Measurements from ENCODE around the gene PHACTR3.

Gene PHACTR3

GRCh38 chr20:59656417-59656816 lies 52.1 kb downstream of the PHACTR3 start:
- DNase-seq: no peak

- DNase-seq: no peak
These were observed 53.2 kb downstream of the PHACTR3 start for GRCh38 chr20:59657459-59658046.

DNA sequence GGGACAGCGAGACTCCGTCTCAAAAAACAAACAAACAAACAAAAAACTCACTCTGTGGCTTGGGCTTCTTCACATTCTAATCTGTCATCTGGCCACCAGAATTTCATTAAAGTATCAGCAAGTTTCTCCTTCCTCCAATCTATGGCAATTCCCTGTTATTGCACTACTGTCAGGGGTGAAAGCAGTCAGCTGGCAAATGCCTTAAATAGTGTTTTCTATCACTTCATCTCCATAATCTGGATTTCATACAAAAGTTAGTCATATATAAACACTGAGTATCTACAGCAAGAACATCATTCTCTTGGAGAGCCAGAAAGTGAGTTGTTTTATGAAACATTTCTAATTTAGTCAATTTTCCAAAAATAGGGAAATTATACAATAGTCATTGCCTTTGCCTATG lies 56.1 kb downstream of the PHACTR3 start:
- no peak for DNase-seq

- DNase-seq: no peak
These were observed 56.8 kb downstream of the PHACTR3 start for GRCh38 chr20:59661153-59661552.

GRCh38 chr20:59661621-59662020 lies 57.3 kb downstream of the PHACTR3 start:
- DNase-seq: no peak

DNA sequence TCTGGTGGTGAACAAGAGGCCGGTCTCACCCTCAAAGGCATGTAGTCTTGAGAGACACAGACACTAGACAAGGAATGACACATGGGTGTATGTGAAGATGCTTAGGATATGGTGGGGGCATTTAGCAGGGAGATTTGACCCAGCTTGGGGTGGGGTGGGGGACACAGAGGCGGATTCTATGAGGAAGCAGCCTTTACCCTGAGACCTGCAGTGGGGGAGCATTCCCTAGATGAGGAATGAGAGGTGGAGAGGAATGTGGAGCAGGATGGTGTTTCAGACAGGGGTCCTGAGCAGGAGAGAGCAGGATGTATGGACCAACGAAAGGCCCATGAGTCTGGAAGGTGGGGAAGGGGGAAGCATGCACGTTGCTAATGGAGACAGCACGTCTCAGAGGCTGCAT lies 57.8 kb downstream of the PHACTR3 start:
- no peak for DNase-seq

DNA sequence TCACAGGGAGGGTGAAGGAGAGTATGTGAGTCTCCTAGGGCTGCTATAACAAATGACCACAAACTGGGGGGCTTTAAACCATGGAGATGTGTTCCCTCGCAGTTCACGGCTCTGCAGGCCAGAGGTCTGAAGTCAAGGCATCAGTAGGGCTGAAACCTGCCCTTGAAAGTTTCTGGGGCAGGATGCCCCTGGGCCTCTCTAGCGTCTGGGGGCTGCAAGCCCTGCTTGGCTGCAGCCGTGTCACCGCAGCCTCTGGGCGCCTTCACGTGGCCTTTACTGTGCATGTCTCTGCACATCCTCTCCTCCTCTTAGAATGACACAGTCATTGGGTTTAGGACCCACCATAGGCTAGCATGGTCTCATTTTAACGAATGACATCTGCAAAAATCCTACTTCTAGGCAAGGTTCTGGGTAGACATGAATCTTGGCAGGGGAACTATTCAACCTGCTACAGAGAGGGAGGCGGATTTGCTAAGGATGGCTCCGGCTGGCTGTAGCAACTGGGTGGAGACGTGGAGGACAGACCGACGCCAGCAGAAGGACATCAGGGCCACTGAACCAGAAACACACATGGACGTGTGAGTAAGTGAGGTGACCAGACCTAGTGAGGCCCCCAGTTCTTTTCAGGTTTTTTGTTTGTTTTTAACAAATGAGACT lies 58.6 kb downstream of the PHACTR3 start:
- no peak for DNase-seq

DNA sequence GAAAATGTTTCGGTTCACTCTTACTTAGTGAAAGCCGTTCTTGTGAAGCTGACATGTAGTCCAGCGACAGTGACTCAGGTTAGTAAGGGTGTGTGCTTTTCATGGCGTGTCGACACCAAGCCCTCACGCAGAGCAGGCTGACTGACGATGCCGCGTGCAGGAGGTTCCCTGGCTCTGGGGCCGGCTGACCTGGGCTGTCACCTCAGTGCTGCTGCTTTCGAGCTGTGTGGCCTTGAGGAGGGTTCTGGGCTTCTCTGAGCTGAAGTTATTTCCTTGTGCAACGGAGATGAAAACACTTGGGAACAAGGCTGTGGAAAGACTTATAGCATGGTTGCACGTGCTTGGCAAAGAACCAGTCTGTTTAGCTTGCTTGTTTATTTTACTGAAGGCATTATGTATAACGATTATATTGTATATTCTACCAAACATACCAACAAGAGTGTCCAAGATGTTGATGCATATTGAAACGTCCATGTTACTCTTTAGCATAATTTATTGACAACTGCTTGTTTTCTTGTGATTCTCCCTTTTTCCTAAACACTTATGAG lies 59.2 kb downstream of the PHACTR3 start:
- no peak for DNase-seq

DNA sequence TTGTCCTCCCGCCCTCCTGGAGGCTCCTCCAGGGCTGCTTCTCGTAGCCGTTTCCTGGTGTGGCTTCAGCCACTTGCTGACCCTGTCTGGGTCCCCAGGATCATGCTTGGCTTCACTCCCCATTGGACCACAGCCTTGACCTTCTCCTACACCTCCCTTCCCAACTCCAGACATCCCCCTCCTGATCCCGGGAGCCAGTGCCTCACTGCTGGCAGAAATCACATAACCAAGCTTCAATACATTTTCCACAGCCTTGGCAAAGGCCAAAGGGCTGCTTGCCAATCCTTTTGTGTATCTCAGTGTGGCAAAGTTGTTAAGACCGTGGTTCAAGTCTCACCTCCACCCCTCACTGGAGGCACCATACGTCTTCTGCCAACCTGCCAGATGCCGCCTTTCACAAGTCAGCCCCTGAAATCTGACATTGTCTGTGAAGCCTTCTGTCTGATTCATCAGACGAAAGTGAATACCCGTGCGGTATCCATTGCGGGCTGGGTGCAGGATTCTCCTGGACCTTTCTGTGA lies 60.1 kb downstream of the PHACTR3 start:
- no peak for DNase-seq

DNA sequence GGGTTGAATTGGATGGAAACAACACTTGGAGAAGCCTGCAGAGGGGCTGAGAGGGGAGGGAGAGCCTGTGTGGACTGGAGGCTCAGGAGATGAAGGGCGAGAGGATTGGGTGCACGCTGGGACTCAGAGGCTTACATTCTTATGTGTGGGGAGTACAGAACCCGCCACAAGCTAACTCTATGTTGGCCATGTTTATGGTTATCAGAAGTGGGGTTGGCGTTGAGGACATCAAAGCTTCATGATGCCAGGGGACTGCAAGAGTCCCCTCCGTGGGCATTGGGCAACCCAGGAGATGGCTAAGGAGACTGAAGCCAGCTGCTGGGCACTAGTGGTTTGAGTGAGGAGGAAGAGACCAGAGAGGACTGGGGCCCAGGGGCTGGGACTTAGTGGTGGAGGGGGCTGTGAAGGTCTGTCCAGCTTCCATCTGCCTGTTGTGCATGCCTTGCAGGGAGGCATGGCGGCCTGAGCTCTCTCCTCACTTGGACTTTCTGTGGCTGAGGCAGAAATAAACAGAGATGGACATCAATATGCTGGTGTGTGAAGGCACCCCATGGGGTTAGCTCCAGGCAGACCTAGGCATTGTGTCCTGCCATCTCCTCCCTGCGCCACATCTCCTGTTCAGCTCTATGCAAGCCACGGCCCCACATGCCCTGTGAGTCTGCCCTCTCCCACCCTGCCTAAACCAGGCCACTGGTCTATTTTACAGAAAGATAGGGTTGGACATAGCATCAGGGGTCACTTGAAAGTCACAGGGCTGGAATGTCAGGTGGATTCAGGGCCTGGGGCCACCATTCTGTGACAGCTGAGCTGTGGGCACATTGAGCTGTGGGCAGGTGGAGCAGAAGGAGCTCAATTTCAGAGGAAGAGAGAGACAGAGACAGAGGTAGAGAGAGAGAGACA lies 61.6 kb downstream of the PHACTR3 start:
- DNase-seq: no peak

- no peak for DNase-seq
These were observed 62.2 kb downstream of the PHACTR3 start for GRCh38 chr20:59666586-59666985.

- no peak for DNase-seq
These were observed 62.8 kb downstream of the PHACTR3 start for GRCh38 chr20:59667131-59667530.

DNA sequence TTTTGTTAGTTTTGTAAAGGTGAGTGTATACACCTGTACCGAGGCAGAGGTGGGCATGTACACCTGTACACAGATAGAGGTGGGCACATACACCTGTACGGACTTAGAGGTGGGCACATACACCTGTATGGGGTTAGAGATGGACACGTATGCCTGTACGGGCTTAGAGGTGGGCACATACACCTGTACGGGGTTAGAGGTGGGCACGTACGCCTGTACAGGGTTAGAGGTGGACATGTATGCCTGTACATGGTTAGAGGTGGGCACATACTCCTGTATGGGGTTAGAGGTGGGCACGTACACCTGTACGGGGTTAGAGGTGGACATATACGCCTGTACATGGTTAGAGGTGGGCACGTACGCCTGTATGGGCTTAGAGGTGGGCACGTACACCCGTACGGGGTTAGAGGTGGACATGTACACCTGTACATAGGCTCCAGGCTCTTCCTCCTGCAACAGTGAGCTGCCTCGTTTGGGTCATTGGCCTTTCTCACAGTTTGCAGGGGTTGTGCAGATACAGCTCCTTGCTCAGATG lies 63.7 kb downstream of the PHACTR3 start:
- no peak for DNase-seq

GRCh38 chr20:59668926-59669850 lies 64.8 kb downstream of the PHACTR3 start:
- DNase-seq: no peak

DNA sequence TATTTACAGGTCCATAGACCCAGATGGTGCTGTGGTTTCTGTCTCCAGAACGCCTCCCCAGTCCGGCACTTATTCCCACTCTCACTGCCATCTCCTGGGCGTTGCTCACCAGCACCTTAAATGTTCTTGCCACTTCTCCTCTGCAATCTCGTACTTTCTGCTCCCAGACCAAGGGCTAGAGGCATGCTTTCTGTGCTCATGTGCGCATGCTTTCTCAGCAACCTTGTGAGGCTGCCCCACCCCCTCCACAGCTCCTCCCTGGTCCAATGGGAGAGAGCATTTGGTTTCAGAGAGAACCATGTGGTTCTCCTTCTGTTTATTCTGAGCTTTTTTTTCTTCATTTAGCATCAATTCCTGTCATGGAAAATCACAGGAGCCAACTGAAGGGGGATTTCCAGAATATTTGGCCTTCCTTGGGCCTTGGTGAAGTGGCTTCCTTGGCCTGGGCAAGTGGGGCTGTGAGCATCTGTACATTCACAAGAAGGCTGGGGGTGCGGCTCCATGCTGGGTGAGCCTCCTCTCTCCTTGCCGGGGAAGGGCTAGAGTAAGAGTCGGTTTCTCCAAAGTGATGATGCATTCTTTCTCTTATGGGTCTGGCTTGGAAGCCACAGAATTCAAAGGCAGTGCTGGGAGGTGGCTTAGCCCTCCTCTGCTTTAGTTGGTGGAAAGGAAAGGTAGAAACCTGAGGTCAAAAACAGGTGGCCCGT lies 66.6 kb downstream of the PHACTR3 start:
- no peak for DNase-seq

DNA sequence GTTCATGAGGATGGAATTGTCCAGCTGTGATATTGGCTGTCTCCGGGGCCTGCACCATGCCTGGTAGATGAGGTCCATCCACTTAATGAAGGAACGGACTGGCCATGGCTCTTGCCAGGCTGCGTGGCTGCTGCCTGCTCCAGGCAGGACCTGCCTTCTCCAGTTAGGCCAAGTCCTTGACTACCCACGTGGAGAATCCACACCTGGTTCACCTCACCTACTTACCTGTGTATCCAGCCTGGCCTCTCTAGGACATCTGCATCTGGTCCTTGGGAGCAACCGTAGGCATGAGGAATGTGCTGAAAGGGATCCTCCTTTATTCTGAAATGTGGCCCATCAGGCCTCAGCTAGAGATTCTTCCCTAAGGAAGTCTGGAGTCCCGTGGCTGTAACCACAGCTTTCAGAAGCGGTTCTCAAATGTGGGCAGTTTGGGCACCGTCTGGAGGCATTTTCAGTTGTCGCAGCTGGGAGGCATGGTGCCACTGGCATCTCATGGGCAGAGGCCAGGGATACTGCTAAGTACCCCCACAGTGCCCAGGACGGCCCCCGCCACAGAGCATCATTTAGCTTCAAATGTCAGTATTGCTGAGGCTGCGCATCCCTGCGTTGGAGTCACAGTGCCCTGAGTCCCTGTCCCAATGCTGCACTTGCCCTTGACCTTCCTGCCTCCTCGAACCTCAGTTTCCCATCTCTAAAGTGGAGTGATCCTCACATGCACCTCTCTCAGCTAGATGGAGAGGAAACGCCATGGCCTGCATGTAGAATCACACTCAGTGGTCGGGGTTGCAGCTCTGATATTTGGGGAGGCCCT lies 67.5 kb downstream of the PHACTR3 start:
- no peak for DNase-seq

DNA sequence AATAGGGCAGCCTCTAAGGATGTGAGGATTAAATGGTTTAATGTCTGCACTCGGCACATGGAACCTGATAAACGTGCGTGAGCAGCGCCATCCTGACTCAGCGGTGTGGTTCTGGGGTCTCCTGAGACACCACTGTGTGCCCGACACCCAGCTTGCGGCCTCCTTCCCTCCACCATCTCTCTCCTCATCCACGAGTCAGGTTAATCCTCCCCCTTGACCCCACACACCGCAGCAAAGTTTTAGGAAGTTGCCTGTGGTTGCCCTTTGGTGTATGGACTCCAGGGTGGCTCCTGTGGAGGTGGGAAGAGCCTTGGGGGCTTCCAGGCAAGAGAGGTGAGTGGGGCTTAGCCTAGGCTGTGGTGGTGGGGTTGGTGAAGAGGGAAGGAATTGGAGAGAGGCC lies 68.2 kb downstream of the PHACTR3 start:
- DNase-seq: no peak

DNA sequence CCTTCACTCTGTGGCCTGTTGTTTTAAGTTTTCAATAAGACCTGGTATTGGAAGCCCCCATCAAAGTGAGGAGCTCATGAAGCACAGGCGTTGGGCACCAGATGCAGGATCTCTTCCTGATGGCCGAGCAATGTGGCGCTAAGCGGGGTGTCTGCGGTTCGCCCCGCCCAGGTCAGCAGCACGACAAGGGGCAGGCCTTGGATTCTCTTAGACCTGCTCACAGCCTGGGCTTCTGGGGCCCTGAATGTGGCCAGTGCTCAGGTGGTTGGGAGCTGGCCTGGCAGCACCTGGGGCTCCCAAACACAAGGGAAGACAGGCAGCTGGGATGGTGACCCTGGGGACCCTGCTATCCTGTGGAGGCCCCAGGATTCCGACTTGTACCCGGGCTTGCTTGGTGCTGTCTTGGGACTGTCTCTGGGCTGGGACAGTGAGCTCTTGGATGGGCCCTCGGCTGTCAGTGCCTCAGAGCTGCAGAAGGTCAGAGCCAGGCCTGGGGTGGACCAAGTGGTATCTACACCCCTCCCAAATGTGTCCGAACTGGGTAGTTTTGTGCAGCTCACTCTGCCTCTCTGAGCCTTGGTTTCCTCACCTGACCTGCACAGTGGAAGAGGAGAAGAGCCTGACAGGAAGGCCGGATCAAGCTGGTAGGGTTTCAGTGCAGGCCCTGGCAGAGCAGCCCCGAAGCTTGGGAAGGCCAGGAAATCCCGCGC lies 69.1 kb downstream of the PHACTR3 start:
- no peak for DNase-seq

DNA sequence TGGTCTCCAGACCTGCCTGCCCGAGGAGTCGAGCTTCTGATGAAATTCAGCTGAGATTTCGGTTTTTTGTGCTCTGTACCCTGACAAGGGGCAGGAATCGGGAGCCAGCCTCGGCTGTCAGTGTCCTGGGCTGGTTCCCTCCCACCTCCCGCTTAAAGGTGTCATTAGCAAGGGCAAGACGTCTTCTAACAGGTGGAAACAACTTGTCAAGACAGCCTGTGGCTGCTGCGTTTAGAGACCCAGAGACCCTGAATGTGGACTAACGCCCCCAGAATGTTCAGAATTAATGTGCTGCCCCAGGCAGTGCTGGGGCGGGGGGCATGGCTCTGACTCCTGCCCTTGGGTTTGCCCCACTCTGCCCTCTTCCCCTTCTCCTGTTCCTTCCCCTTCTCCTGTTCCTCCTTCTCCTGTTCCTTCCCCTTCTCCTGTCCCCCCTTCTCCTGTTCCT lies 69.7 kb downstream of the PHACTR3 start:
- DNase-seq: no peak

All from DMS153 (cell line).